Hindlimb muscle (tissue), 1 donor: ENCODE data around the gene LYSMD4. TPM values are rescaled to one million over a fixed set of nuclear protein-coding genes. Genes with fewer than 3 reads are reported as not detected.

Experiments
- DNase-seq: peaks from one replicate; pipeline ENCODE4 v3.0.0-alpha.2; 2013
- polyA plus RNA-seq: library from polyadenylated mRNA; unstranded; fragments of 120-200 nt; gene quantifications from one replicate; pipeline ENCODE4 v1.2.1, GENCODE V29; 2013; ENCODE audit not compliant: insufficient read length

LYSMD4 gene
- polyA plus RNA-seq, 1 donor: 9.3 TPM

- no peak for DNase-seq
These were observed 1.7 kb downstream of the LYSMD4 start for GRCh38 chr15:99731336-99732123.

- peak; percentile 50 for DNase-seq
These were observed 3.3 kb downstream of the LYSMD4 start for GRCh38 chr15:99729920-99730319.

- no peak for DNase-seq
These were observed 3.9 kb downstream of the LYSMD4 start for GRCh38 chr15:99729327-99729726.

- no peak for DNase-seq
These were observed 4.3 kb downstream of the LYSMD4 start for GRCh38 chr15:99728916-99729315.

GRCh38 chr15:99727733-99728132 lies 5.5 kb downstream of the LYSMD4 start:
- no peak for DNase-seq

GRCh38 chr15:99727330-99727729 lies 5.9 kb downstream of the LYSMD4 start:
- DNase-seq: no peak

GRCh38 chr15:99726333-99726732 lies 6.9 kb downstream of the LYSMD4 start:
- DNase-seq: no peak

GRCh38 chr15:99722406-99722805 lies 10.8 kb downstream of the LYSMD4 start:
- no peak for DNase-seq

- no peak for DNase-seq
These were observed 11.3 kb downstream of the LYSMD4 start for GRCh38 chr15:99721896-99722295.

- no peak for DNase-seq
These were observed 12.0 kb downstream of the LYSMD4 start for GRCh38 chr15:99721104-99721778.

- no peak for DNase-seq
These were observed 12.7 kb downstream of the LYSMD4 start for GRCh38 chr15:99720533-99720932.

- DNase-seq: no peak
These were observed 14.1 kb downstream of the LYSMD4 start for GRCh38 chr15:99719096-99719541.

- no peak for DNase-seq
These were observed 14.8 kb downstream of the LYSMD4 start for GRCh38 chr15:99718421-99718820.

GRCh38 chr15:99717161-99718009 lies 15.9 kb downstream of the LYSMD4 start:
- DNase-seq: peak; percentile 76

GRCh38 chr15:99716540-99717095 lies 16.6 kb downstream of the LYSMD4 start:
- peak; percentile 53 for DNase-seq

GRCh38 chr15:99712415-99712814 lies 20.8 kb downstream of the LYSMD4 start:
- no peak for DNase-seq

- DNase-seq: peak; percentile 78
These were observed 21.6 kb downstream of the LYSMD4 start for GRCh38 chr15:99711625-99712024.

GRCh38 chr15:99709243-99709986 lies 23.8 kb downstream of the LYSMD4 start:
- no peak for DNase-seq

GRCh38 chr15:99708563-99708962 lies 24.7 kb downstream of the LYSMD4 start:
- DNase-seq: peak; percentile 38

GRCh38 chr15:99707473-99708270 lies 25.6 kb downstream of the LYSMD4 start:
- DNase-seq: peak; percentile 69
